Raji (cell line): ENCODE results near the gene CDH5.

ENCODE experiments used
- POLR2A ChIP-seq: IDR thresholded peaks from 2 replicates; pipeline ENCODE4 v1.6.1; 2011; ENCODE audit warnings: low read depth, low read length, control low read depth; ENCODE audit not compliant: insufficient read depth

CDH5 gene

DNA sequence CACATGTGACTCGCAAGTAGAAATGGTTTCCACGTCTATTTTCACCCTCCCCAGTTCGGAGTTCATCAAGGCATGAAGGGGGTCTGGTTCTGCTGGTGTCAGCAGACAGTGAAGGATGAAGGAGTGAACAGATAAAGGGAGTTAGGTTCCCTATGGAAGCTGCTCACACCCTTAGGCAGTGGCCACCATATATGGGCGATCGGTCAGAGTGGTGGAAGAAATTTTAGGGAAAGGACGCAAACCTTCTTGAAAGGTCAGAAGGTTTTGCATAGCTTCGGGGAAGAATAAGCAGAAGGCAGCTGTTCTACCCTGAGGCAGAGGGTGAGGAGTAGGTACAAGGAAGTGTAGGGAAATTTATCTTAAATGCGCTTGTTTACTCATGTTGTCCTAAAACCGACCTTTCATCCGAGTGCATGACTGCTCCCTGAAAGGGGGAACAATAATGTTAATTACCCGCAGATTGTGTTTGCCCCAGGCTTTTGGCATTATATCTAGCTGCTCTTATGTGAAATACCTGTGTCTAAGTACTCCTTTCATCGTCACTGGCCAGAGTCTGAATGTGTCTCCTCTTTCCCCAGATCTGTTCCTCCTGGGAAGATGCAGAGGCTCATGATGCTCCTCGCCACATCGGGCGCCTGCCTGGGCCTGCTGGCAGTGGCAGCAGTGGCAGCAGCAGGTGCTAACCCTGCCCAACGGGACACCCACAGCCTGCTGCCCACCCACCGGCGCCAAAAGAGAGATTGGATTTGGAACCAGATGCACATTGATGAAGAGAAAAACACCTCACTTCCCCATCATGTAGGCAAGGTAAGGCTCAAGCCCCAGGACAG, 12.5 kb downstream of the CDH5 start:
- no peak for TF ChIP-seq POLR2A

DNA sequence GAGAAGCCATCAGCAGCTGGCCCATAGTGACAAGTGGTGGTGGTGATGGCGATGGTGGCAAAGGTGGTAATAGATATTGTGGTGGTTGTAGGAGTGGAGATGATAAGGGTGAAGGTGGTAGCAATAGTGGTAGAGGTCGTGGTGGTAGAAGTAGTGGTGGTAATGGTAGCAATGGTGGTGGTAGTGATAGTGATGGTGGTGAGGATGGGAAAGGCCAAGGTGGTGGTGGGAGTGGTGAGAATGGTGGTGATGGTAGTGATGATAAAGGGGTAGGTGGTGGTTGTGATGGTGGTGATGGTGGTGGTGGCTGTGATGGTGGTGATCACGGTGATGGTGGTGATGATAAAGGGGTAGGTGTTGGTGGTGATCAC, 13.1 kb downstream of the CDH5 start:
- TF ChIP-seq POLR2A: no peak

DNA sequence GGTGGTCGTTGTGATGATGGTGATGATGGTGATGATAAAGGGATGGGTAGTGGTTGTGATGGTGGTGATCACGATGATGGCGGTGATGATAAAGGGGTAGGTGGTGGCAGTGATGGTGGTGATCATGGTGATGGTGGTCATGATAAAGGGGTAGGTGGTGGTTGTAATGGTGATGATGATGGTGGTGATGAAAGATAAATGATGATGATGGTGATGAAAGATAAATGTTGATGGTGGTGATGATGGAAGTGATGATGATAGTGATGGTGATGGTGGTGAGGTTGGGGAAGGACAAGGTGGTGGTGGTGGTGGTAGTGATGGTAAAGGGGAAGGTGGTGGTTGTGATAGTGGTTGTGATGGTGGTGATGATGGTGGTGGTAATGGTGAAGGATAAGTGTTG, 13.9 kb downstream of the CDH5 start:
- TF ChIP-seq POLR2A: no peak

DNA sequence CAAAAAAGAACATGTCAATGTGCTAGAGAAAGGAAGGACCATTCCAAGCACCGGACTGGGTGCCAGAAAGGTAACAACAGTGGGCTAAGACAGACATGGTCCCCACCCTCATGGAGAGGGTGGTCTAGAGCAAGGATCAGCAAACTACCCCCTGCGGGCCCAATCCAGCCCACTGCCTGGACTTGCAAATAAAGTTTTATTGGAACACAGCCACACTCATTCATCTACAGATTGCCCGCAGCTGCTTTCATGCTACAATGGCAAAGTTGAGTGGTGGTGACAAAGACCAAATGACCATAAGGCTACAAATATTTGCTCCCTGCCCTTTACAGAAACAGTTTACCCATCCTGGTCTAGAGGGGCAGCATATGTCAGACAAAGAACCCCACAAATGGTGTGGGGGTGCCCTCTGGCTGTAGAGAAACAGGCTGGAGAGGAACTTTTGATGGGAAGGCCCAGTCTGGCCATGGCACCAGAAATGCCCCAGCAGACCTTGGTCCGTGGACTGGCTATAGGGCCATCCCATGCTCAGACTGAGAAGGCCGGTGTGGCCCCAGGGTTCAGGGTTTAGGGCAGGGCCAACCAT, 15.2 kb downstream of the CDH5 start:
- TF ChIP-seq POLR2A: no peak

DNA sequence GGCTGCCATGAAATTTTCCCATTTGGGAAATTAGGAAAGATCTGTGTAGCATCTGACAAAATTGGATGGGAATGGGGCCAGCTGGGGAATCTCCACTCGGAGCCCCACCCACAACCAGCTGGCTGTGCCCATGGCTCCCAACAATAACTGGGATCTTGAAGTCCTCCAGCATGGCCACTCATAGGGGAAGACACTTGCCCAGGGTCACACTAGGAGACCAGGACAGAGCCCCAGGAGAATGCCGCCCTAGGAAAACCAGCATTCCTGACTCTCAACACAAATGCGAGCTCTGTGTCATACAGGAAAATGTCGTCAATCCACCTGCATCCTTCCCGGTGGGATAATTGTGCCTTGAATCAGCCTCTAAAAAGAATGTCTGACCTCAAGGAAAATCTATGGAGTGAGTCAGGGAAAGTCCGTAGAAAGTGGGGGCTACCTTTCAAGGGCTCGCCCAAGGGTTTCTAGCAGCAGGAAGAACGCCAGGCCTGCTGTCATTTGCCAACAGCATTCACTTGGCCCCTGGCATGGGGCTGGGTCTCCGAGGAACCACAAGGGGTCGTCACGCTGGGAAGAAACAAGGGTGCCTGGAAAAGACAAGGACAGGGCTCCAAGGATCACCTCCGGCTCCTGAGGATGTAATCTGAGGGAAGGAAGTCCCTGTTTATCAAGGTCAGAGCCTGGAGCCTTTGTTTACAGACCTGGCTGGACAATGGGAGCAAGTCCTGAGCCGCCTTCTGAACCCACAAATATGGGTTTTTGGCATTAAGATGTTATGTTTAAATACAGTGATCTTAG, 15.9 kb downstream of the CDH5 start:
- TF ChIP-seq POLR2A: no peak

DNA sequence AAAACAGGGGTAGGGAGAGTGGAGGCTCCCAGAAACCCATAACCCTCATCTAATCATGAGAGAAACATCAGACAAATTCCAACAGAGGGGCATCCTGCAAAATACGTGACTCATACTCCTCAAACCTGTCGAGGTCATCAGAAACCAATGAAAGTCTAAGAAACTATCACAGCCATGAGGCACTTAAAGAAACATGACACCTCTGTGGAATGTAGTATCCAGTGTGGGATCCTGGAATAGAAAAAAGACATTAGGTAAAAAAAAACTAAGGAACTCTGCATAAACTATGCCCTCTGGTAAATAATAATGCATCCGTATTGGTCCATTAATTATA, 16.4 kb downstream of the CDH5 start:
- no peak for TF ChIP-seq POLR2A

DNA sequence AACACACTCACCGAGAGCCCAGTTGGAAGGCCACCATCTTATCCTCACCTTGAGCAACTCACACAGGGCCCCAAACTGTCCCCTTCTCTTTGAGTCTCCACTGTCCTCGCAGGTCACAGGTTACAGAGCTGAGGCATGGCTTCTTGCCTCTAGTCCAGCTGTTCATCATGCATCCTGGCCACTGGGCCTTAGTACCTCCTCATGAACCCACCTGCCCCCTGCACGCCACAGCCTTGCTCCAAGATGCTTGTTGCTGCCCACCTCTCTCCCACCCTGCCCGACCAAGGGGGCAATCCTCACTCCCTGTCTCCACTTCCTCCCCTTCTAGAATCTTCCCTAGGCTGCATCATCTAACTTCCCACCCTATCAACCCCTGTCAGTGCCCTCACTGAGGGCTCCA, 17.1 kb downstream of the CDH5 start:
- no peak for TF ChIP-seq POLR2A

DNA sequence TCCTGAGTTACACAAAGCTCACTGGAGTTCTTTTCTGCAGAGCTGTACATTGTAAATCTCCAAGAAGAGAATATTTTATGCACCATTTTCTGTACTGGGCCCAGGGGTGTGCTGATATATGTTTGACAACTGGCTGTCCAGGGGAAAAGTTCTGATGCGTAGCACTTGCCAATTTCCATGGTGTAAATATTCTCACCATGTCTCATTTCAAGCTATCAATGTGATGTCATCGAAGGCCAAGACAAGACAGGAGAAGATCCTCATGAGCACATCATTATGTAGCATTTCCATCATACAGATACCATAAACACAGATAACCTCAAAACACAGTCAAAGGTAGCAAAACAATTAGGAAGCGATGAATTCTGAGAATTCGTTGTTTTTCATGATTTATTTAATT, 18.9 kb downstream of the CDH5 start:
- no peak for TF ChIP-seq POLR2A

DNA sequence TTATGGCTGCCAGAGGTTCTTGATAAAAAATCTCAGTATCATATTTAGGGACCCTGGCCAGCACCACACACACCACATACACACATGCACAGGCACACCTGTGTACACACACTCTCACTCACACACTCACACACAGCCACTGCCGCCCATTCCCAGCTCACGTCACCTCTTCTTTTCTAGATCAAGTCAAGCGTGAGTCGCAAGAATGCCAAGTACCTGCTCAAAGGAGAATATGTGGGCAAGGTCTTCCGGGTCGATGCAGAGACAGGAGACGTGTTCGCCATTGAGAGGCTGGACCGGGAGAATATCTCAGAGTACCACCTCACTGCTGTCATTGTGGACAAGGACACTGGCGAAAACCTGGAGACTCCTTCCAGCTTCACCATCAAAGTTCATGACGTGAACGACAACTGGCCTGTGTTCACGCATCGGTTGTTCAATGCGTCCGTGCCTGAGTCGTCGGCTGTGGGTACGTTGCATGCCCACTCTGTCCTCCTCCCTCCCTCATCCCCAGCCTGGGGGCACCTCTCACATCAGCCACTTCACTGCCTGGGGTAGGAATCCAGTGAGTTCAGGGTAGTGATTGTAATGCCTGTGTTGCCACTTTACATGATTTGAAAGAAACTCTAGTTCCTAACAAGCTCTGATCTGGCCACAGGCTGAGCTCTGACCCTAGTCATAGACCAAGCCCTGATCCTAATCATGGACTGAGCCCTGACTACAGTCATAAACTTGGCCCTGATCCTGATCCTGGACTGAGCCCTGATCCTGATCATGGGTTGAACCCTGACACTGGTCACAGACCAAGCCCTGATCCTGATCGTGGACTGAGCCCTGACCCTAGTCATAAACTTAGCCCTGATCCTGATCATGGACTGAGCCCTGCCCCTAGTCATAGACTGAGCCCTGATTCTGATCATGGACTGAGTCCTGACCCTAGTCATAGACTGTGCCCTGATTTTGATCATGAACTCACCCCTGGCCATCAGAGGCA, 20.4 kb downstream of the CDH5 start:
- TF ChIP-seq POLR2A: no peak

DNA sequence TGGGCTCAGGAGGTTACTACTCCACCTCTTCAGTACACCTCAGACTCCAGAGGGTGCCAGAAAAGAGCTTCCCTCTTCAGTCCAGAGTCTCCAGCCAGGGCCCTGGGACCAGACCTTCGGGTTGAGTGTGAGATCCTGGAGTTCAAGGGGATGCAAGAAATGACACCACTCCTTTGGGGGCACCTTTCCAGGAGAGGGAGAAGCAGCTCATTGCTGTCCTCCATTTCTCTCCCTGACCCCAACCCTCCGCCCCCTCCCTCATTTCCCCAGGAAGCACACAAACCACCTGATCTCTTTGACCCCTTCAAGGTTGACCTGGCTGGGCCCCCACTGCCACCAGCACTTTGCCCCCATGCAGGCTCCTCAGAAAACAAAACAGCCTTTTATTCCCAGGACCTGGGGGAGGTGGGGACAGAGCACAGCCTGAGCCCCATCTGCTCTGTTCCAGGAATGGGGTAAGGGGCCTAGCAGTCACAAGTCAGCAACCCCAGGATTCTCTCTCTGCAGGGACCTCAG, 21.4 kb downstream of the CDH5 start:
- no peak for TF ChIP-seq POLR2A

DNA sequence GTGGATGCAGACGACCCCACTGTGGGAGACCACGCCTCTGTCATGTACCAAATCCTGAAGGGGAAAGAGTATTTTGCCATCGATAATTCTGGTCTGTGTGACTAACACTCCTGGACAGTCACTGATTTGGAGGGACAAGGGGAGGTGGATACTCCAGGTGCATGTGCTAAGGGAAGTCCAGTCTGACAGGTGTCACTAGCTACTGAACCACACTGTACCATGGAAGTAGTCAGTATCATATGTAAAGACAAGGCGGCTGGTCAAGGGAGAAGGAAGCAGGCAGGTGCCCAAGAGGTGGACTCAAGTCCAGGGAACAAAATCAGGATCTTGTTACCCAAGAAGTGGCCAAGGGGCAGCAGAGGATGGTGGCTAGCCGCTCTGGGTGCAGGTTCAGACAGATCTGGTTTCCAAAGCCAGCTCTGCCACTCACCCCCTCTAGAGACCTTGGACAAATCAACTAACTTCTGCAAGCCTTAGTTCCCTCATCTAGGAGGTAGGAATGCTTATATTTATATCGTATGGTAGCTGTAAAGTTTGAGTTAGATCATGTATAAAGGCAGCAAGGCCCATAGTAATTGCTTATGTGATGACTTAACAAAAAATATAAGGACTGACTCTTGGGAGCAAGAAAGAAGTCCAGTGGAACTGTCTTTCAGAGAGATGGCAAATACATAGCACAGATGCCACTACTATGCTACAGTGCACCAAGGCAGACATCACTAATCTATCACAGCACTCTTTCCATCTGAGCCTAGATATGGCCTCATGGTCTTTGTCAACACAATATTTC, 22.1 kb downstream of the CDH5 start:
- no peak for TF ChIP-seq POLR2A

DNA sequence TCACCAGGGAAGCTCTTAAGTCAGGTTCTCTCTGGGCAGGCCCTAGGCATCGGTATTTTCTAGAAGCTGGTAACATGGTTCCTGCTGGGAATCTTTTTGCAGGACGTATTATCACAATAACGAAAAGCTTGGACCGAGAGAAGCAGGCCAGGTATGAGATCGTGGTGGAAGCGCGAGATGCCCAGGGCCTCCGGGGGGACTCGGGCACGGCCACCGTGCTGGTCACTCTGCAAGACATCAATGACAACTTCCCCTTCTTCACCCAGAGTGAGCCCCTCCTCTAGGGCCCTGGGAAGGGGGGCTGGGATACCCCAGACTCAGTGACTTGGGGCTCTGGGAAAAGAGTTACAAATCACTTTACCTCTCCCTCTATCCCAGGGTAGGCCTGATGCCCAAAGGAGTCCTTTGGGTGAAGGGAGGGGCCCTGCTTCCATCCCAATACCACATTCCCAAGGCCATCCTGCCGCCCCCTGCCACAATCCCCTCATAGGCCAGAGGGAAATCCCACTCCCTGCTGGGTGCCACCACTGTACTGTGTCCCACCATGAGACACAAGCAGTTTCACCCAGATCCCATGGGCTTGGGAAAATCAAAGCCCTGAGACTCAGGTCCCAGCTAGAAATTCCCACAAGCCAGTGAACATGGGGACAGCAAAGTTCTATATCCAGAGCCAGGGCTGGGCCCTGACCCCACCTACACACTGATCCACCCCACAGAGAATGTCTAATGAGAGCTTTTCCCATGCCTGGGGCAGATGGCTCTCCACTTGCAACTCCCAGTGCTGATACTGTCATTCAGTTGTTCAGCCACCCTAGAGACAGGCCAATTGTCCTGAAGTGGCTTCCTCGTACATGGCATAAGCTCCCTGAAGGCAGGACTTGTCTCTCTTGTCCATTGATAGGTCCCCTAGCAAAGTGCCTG, 23.0 kb downstream of the CDH5 start:
- no peak for TF ChIP-seq POLR2A
